ENCODE results near the gene L3MBTL4.
"Not testable (repeated sequence)": the region's sequence is repeated elsewhere in the genome, so short reads cannot be mapped to it uniquely, and the experiment has no call there.

Gene L3MBTL4

GRCh38 chr18:6146307-6146661 is 268.4 kb downstream of the L3MBTL4 start:
- no peak for TF ChIP-seq Cebpa-rat (IDR thresholded peaks at IDR 0.05)
- H3K4me1 ChIP-seq, result no peaks in the 10 kb centered on the region
- no peak overlapping the region for H3K4me3 ChIP-seq
- H3K9me3 ChIP-seq, result no peaks in the 10 kb centered on the region
- H3K36me3 ChIP-seq, result peaks cover 5% of the 10 kb centered on the region; the same call in 1 of the 2 replicates
- no peak overlapping the region for H3K4me2 ChIP-seq
- no peaks in the 10 kb centered on the region for H3K27me3 ChIP-seq
- no peak overlapping the region for H3K27ac ChIP-seq
- H4K20me1 ChIP-seq, result no peaks in the 10 kb centered on the region
- no peak overlapping the region for H3K9ac ChIP-seq

DNA sequence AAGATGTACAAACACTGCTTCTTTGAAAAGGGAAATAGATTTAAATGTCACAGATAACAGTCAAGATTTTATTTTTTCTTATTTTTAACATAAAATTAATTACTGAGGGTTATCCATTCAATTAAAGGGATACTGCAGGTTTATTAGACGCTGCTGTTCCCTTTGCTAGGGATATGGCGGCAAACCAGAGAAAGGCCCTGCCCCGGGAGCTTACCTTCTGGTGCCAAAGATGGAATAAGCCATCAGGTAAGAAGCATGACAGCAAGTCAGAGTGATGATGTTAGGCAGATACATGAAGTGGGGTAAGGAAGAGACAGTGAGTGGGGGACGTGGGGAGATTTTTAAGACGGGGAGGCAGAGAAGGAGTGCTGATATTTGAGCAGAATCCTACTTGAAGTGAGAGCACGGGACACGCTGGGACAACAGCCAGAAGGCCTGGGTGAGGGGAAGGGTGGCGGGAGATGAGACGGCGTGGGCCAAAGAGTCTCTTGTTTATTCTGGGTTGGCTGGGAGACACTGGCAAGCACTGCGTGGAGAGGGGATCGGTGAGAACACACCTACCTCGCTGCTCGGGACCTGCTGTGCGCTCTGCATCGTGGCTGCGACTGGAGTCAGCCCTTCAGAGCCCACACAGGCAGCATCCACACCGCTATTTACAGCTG is 268.9 kb downstream of the L3MBTL4 start:
- no peak overlapping the region for H3K27ac ChIP-seq
- H3K9ac ChIP-seq, result no peak overlapping the region
- no peak overlapping the region for H3K4me3 ChIP-seq
- no peak for TF ChIP-seq Cebpa-rat (IDR thresholded peaks at IDR 0.05)
- no peaks in the 10 kb centered on the region for H3K4me1 ChIP-seq
- no peaks in the 10 kb centered on the region for H3K9me3 ChIP-seq
- peaks cover 5% of the 10 kb centered on the region; the same call in 1 of the 2 replicates for H3K36me3 ChIP-seq
- no peak overlapping the region for H3K4me2 ChIP-seq
- no peaks in the 10 kb centered on the region for H4K20me1 ChIP-seq
- no peaks in the 10 kb centered on the region for H3K27me3 ChIP-seq

- Histone ChIP-seq H3K4me1 (peaks cover 16% of the 10 kb centered on the region), H3K4me2 (no peak overlapping the region), H3K9me3 (peaks cover 31% of the 10 kb centered on the region), H3K36me3 (peaks cover 26% of the 10 kb centered on the region), H3K27me3 (no peaks in the 10 kb centered on the region), H4K20me1 (no peaks in the 10 kb centered on the region), H3K4me3 (no peak overlapping the region), H3K27ac (no peak overlapping the region), H3K9ac (no peak overlapping the region)
- TF ChIP-seq Cebpa-rat (IDR thresholded peaks at IDR 0.05), result no peak
Observed at GRCh38 chr18:6139007-6139406, 275.7 kb downstream of the L3MBTL4 start.

- H3K9ac ChIP-seq, H4K20me1 ChIP-seq, H3K4me2 ChIP-seq, H3K27me3 ChIP-seq, H3K27ac ChIP-seq, H3K4me3 ChIP-seq: not testable (repeated sequence)
- Histone ChIP-seq H3K36me3 (peaks cover 26% of the 10 kb centered on the region), H3K4me1 (peaks cover 16% of the 10 kb centered on the region), H3K9me3 (peaks cover 31% of the 10 kb centered on the region)
Observed at GRCh38 chr18:6135901-6136300, 278.8 kb downstream of the L3MBTL4 start.

DNA sequence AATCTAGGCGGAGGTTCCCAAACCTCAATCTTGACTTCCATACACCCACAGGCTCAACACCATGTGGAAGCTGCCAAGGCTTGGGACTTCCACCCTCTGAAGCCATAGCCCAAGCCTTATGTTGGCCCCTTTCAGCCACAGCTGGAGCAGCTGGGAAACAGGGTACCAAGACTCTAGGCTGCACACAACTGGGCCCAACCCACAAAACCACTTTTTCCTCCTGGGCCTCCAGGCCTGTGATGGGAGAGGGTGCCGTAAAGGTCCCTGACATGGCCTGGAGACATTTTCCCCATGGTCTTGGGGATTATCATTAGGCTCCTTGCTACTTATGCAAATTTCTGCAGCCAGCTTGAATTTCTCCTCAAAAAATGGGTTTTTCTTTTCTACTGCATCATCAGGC is 279.7 kb downstream of the L3MBTL4 start:
- H3K36me3 ChIP-seq, result peaks cover 26% of the 10 kb centered on the region
- H4K20me1 ChIP-seq, H3K9ac ChIP-seq, H3K4me1 ChIP-seq, H3K4me3 ChIP-seq, H3K27me3 ChIP-seq, H3K4me2 ChIP-seq, H3K27ac ChIP-seq: not testable (repeated sequence)
- H3K9me3 ChIP-seq, result peaks cover 26% of the 10 kb centered on the region

DNA sequence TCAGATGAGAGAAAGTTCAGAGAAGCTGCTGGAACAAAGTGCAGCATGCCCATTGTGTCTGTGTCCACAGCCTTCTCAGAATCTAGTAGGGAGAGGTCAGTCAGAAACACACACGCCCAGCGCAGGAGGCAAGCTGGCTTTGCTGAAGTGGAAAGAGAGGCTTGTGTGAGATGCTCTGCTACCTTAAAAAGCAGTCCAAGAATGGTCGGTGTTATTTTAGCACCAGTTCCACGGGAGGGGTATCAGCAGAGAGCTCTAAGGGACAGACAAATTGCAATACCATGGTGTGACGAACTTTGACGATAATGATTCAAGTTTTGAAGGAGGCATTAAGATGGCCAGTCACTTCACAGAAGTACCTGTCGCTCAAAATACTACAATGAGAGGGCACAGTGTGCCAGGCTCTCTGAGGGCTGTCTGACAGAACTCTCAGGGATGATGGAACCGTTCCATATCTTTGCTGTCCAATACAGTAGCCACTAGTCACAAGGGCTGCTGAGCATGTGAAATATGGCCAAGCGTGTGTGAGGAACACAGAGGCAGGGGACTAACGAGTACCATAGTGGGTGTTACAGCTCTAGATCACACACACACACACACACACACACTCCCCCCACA is 281.9 kb downstream of the L3MBTL4 start:
- Histone ChIP-seq H3K27ac (no peak overlapping the region), H4K20me1 (no peaks in the 10 kb centered on the region), H3K4me3 (no peak overlapping the region), H3K36me3 (peaks cover 26% of the 10 kb centered on the region), H3K27me3 (no peaks in the 10 kb centered on the region), H3K9ac (no peak overlapping the region), H3K4me1 (no peaks in the 10 kb centered on the region), H3K4me2 (no peak overlapping the region), H3K9me3 (peaks cover 26% of the 10 kb centered on the region)
- TF ChIP-seq Cebpa-rat (IDR thresholded peaks at IDR 0.05), result no peak

- H3K9ac ChIP-seq, result no peak overlapping the region
- no peak overlapping the region for H3K27ac ChIP-seq
- peaks cover 3% of the 10 kb centered on the region; the same call in 1 of the 2 replicates for H3K36me3 ChIP-seq
- H4K20me1 ChIP-seq, result no peaks in the 10 kb centered on the region
- H3K9me3 ChIP-seq, result peaks cover 12% of the 10 kb centered on the region
- no peak overlapping the region for H3K4me2 ChIP-seq
- no peak for TF ChIP-seq Cebpa-rat (IDR thresholded peaks at IDR 0.05)
- no peaks in the 10 kb centered on the region for H3K4me1 ChIP-seq
- H3K4me3 ChIP-seq, result no peak overlapping the region
- H3K27me3 ChIP-seq, result no peaks in the 10 kb centered on the region
Observed at GRCh38 chr18:6120820-6121279, 293.9 kb downstream of the L3MBTL4 start.

- no peak overlapping the region for H3K4me2 ChIP-seq
- H3K9ac ChIP-seq, result no peak overlapping the region
- peaks cover 3% of the 10 kb centered on the region; the same call in 1 of the 2 replicates for H3K36me3 ChIP-seq
- H3K4me1 ChIP-seq, result no peaks in the 10 kb centered on the region
- H3K4me3 ChIP-seq, result no peak overlapping the region
- H3K9me3 ChIP-seq, result peaks cover 12% of the 10 kb centered on the region
- H3K27me3 ChIP-seq, result no peaks in the 10 kb centered on the region
- no peak overlapping the region for H3K27ac ChIP-seq
- H4K20me1 ChIP-seq, result no peaks in the 10 kb centered on the region
- TF ChIP-seq Cebpa-rat (IDR thresholded peaks at IDR 0.05), result no peak
Observed at GRCh38 chr18:6119761-6120160, 294.9 kb downstream of the L3MBTL4 start.

DNA sequence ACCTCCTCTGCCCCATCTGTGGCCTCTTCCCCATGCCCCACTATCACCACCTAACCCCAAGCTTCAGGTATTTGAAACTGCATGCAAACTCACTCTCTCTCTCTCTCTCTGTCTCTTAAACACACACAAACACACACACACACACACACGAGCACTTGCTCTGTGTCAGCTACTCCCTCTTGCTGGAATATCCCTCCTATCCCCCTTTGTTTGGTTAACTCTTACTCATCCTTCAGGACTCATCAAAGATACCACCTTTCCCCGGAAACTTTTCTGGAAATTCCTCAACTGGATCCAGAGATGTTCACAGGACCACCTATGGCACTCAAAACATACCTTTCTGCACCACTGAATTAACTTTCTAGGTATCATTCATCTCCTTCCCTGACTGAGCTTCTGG is 296.6 kb downstream of the L3MBTL4 start:
- Histone ChIP-seq H3K36me3 (no peaks in the 10 kb centered on the region), H3K9ac (no peak overlapping the region), H4K20me1 (no peaks in the 10 kb centered on the region), H3K27me3 (no peaks in the 10 kb centered on the region), H3K4me1 (no peaks in the 10 kb centered on the region), H3K4me2 (no peak overlapping the region), H3K27ac (no peak overlapping the region), H3K4me3 (no peak overlapping the region), H3K9me3 (peaks cover 3% of the 10 kb centered on the region)
- no peak for TF ChIP-seq Cebpa-rat (IDR thresholded peaks at IDR 0.05)

DNA sequence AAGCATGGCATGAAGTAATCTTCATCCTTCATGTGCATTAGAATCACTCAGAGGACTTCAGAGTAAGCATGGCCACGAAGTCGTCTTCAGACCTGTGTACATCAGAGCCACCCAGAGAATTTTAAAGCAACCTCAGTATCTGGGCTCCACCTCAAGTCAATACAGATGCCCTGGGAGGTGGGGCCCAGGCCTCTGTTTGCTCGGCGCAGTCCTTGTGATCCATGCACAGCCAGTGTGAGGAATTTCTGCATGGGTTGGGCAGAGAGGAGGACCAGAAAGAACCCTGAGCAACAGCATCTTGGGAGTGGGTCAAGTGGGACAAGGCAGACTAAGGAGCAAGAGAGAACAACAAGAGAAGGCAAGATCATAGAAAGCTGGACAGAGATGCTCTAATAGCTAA is 299.0 kb downstream of the L3MBTL4 start:
- no peaks in the 10 kb centered on the region for H3K27me3 ChIP-seq
- H4K20me1 ChIP-seq, result no peaks in the 10 kb centered on the region
- H3K4me1 ChIP-seq, result no peaks in the 10 kb centered on the region
- TF ChIP-seq Cebpa-rat (IDR thresholded peaks at IDR 0.05), result no peak
- H3K9me3 ChIP-seq, result no peaks in the 10 kb centered on the region
- no peak overlapping the region for H3K27ac ChIP-seq
- no peak overlapping the region for H3K4me3 ChIP-seq
- no peaks in the 10 kb centered on the region for H3K36me3 ChIP-seq
- H3K4me2 ChIP-seq, result no peak overlapping the region
- no peak overlapping the region for H3K9ac ChIP-seq
